Endothelial cell (in vitro differentiated cells): ENCODE results near the gene PEX14. TPM values are rescaled to one million over a fixed set of nuclear protein-coding genes. Genes with fewer than 3 reads are reported as not detected.
A peak's percentile ranks its signal among the peaks of the same experiment; 100 is the strongest.

Experiments used
- DNase-seq: peaks from one replicate; pipeline ENCODE4 v3.0.0; 2021; ENCODE audit warnings: low spot score
- H3K27ac Mint-ChIP-seq: one replicate; pipeline ENCODE4 v1.8.0; 2021; ENCODE audit warnings: mixed read lengths, inconsistent platforms; ENCODE audit not compliant: unreplicated experiment
- H3K27me3 Mint-ChIP-seq: one replicate; pipeline ENCODE4 v1.8.0; 2021; ENCODE audit warnings: mild to moderate bottlenecking, moderate library complexity, mixed read lengths, inconsistent platforms; ENCODE audit not compliant: unreplicated experiment
- H3K36me3 Mint-ChIP-seq: one replicate; pipeline ENCODE4 v1.8.0; 2021; ENCODE audit warnings: mild to moderate bottlenecking, low read depth, mixed read lengths, inconsistent platforms; ENCODE audit not compliant: unreplicated experiment
- H3K4me1 Mint-ChIP-seq: one replicate; pipeline ENCODE4 v1.8.0; 2021; ENCODE audit warnings: mild to moderate bottlenecking, mixed read lengths, inconsistent platforms; ENCODE audit not compliant: unreplicated experiment
- H3K4me3 Mint-ChIP-seq: one replicate; pipeline ENCODE4 v1.8.0; 2021; ENCODE audit warnings: mild to moderate bottlenecking, mixed read lengths, inconsistent platforms; ENCODE audit not compliant: unreplicated experiment
- H3K9me3 Mint-ChIP-seq: one replicate; pipeline ENCODE4 v1.8.0; 2021; ENCODE audit warnings: mixed read lengths, inconsistent platforms; ENCODE audit not compliant: unreplicated experiment
- CTCF ChIP-seq: fragments of 200-600 bp; sonication (generic); IDR thresholded peaks from one replicate; pipeline ENCODE4 v1.5.0; 2021; ENCODE audit warnings: antibody characterized with exemption; ENCODE audit not compliant: unreplicated experiment
- total RNA-seq: library from RNA; stranded (reverse); fragmentation: NEBNext Ultra II Directional; extraction: Animal tissue kit (Norgen Biotek cat#: 25700); gene quantifications from one replicate; pipeline ENCODE4 v1.2.1, GENCODE V29; 2021; ENCODE audit not compliant: unreplicated experiment

PEX14 gene
- total RNA-seq, 1 donor from 2014 or later = 20.9 TPM

- no peaks in the 10 kb centered on the region for H3K9me3 Mint-ChIP-seq
- no peaks in the 10 kb centered on the region for H3K4me1 Mint-ChIP-seq
- no peaks in the 10 kb centered on the region for H3K36me3 Mint-ChIP-seq
- TF ChIP-seq CTCF = no peak
- H3K4me3 Mint-ChIP-seq = no peak overlapping the region
- H3K27me3 Mint-ChIP-seq = peaks cover 14% of the 10 kb centered on the region
- DNase-seq = no peak
- H3K27ac Mint-ChIP-seq = no peak overlapping the region
These were observed 174.9 kb downstream of the PEX14 start for GRCh38 chr1:10649517-10650201.

GRCh38 chr1:10650556-10651388, 176.0 kb downstream of the PEX14 start:
- H3K27ac Mint-ChIP-seq = no peak overlapping the region
- DNase-seq = no peak
- no peaks in the 10 kb centered on the region for H3K36me3 Mint-ChIP-seq
- H3K27me3 Mint-ChIP-seq = peaks cover 13% of the 10 kb centered on the region
- H3K4me3 Mint-ChIP-seq = no peak overlapping the region
- no peaks in the 10 kb centered on the region for H3K9me3 Mint-ChIP-seq
- TF ChIP-seq CTCF = no peak
- H3K4me1 Mint-ChIP-seq = no peaks in the 10 kb centered on the region

- peaks cover 15% of the 10 kb centered on the region for H3K27me3 Mint-ChIP-seq
- H3K4me1 Mint-ChIP-seq = no peaks in the 10 kb centered on the region
- no peaks in the 10 kb centered on the region for H3K36me3 Mint-ChIP-seq
- DNase-seq = peak; percentile 37
- no peak for TF ChIP-seq CTCF
- no peaks in the 10 kb centered on the region for H3K9me3 Mint-ChIP-seq
- no peak overlapping the region for H3K4me3 Mint-ChIP-seq
- no peak overlapping the region for H3K27ac Mint-ChIP-seq
These were observed 176.6 kb downstream of the PEX14 start for GRCh38 chr1:10651389-10651766.

- no peak for DNase-seq
- Mint-ChIP-seq H3K27ac (no peak overlapping the region), H3K4me1 (no peaks in the 10 kb centered on the region), H3K4me3 (no peak overlapping the region), H3K27me3 (peaks cover 15% of the 10 kb centered on the region), H3K9me3 (no peaks in the 10 kb centered on the region), H3K36me3 (no peaks in the 10 kb centered on the region)
- TF ChIP-seq CTCF = no peak
These were observed 177.0 kb downstream of the PEX14 start for GRCh38 chr1:10651793-10652192.

GRCh38 chr1:10652626-10653025, 177.9 kb downstream of the PEX14 start:
- no peaks in the 10 kb centered on the region for H3K4me1 Mint-ChIP-seq
- peaks cover 15% of the 10 kb centered on the region for H3K27me3 Mint-ChIP-seq
- H3K27ac Mint-ChIP-seq = peak overlapping the region; percentile 61
- DNase-seq = no peak
- no peak overlapping the region for H3K4me3 Mint-ChIP-seq
- no peak for TF ChIP-seq CTCF
- no peaks in the 10 kb centered on the region for H3K9me3 Mint-ChIP-seq
- no peaks in the 10 kb centered on the region for H3K36me3 Mint-ChIP-seq
